ENCODE measurements around the gene RPL31. TPM values are rescaled to one million over a fixed set of nuclear protein-coding genes. Genes with fewer than 3 reads are reported as not detected.

RPL31 gene
- total RNA-seq, 1 donor from 2014 or later: 1,122 TPM

GRCh38 chr2:101018934-101019333 is 16.8 kb downstream of the RPL31 start:
- DNase-seq (ENCODE audit: extremely low spot score in 2 of 2): no peak
- Histone ChIP-seq H3K36me3 (peaks cover 0 to 22% of the 10 kb centered on the region in 2 donors), H3K4me1 (no peaks in the 10 kb centered on the region), H3K9me3 (no peaks in the 10 kb centered on the region), H3K27me3 (no peaks in the 10 kb centered on the region), H3K4me3 (no peak overlapping the region), H3K27ac (no peak overlapping the region)
- intact Hi-C loops (cut with DNase I): no loop called here
- TF ChIP-seq POLR2A (IDR thresholded peaks at IDR 0.05) (no peak), POLR2AphosphoS5 (IDR thresholded peaks at IDR 0.05; ENCODE audit: insufficient read depth in 1 of 2, low read depth in 1 of 2) (no peak), CTCF (IDR thresholded peaks at IDR 0.05) (no peak)

GRCh38 chr2:101022221-101022620 is 20.1 kb downstream of the RPL31 start:
- no peaks in the 10 kb centered on the region for H3K27me3 ChIP-seq
- H3K4me1 ChIP-seq: no peaks in the 10 kb centered on the region
- no peak overlapping the region for H3K27ac ChIP-seq
- H3K4me3 ChIP-seq: no peak overlapping the region
- peaks cover 0 to 14% of the 10 kb centered on the region in 2 donors for H3K36me3 ChIP-seq
- no peak for DNase-seq (ENCODE audit: extremely low spot score in 2 of 2)
- intact Hi-C loops (cut with DNase I): no loop called here
- H3K9me3 ChIP-seq: no peaks in the 10 kb centered on the region
- TF ChIP-seq POLR2AphosphoS5 (IDR thresholded peaks at IDR 0.05; ENCODE audit: insufficient read depth in 1 of 2, low read depth in 1 of 2): no peak
- TF ChIP-seq CTCF (IDR thresholded peaks at IDR 0.05): no peak
- no peak for TF ChIP-seq POLR2A (IDR thresholded peaks at IDR 0.05)

- Histone ChIP-seq H3K9me3 (no peaks in the 10 kb centered on the region), H3K27ac (no peak overlapping the region), H3K36me3 (peaks cover 0 to 5% of the 10 kb centered on the region in 2 donors), H3K4me1 (no peaks in the 10 kb centered on the region), H3K27me3 (no peaks in the 10 kb centered on the region), H3K4me3 (no peak overlapping the region)
- intact Hi-C loops (cut with DNase I): no loop called here
- DNase-seq (ENCODE audit: extremely low spot score in 2 of 2): no peak
- TF ChIP-seq CTCF (IDR thresholded peaks at IDR 0.05) (no peak), POLR2AphosphoS5 (IDR thresholded peaks at IDR 0.05; ENCODE audit: insufficient read depth in 1 of 2, low read depth in 1 of 2) (no peak), POLR2A (IDR thresholded peaks at IDR 0.05) (no peak)
Measured at GRCh38 chr2:101023327-101024107, 21.4 kb downstream of the RPL31 start.

- DNase-seq (ENCODE audit: extremely low spot score in 2 of 2): no peak
- Histone ChIP-seq H3K27ac (no peak overlapping the region), H3K4me1 (no peaks in the 10 kb centered on the region), H3K9me3 (no peaks in the 10 kb centered on the region), H3K27me3 (no peaks in the 10 kb centered on the region), H3K4me3 (no peak overlapping the region), H3K36me3 (peaks cover 0 to 8% of the 10 kb centered on the region in 2 donors)
- intact Hi-C loops (cut with DNase I): no loop called here
- TF ChIP-seq POLR2AphosphoS5 (IDR thresholded peaks at IDR 0.05; ENCODE audit: insufficient read depth in 1 of 2, low read depth in 1 of 2) (no peak), POLR2A (IDR thresholded peaks at IDR 0.05) (no peak), CTCF (IDR thresholded peaks at IDR 0.05) (no peak)
Measured at GRCh38 chr2:101025561-101025960, 23.5 kb downstream of the RPL31 start.

- intact Hi-C loops (cut with DNase I): no loop called here
- DNase-seq (ENCODE audit: extremely low spot score in 2 of 2): no peak
- Histone ChIP-seq H3K4me1 (no peaks in the 10 kb centered on the region), H3K9me3 (no peaks in the 10 kb centered on the region), H3K27me3 (no peaks in the 10 kb centered on the region), H3K27ac (no peak overlapping the region), H3K4me3 (no peak overlapping the region), H3K36me3 (peaks cover 0 to 8% of the 10 kb centered on the region in 2 donors)
- no peak for TF ChIP-seq CTCF (IDR thresholded peaks at IDR 0.05)
Measured at GRCh38 chr2:101026253-101026701, 24.2 kb downstream of the RPL31 start.
